Panc1 (cell line): ENCODE data around the gene SLX4IP. TPM values are rescaled to one million over a fixed set of nuclear protein-coding genes. Genes with fewer than 3 reads are reported as not detected.

Experiments used
- ATAC-seq: fragments of 200-7000 bp; cut with Tn5 transposase; 2 replicates; pipeline ENCODE4 v1.9.1; 2020; ENCODE audit warnings: mild to moderate bottlenecking, moderate library complexity
- BruUV-seq: library from RNA; stranded (reverse); fragments of 400-500 nt; replicated peaks from 2 replicates; lab custom pipeline; 2021; lab: Mats Ljungman, UMichigan
- CTCF ChIA-PET: fragments of 300-600 bp; sonication (Branson Sonifier 250); formaldehyde crosslinking; loops from one replicate; lab custom pipeline; 2022; ENCODE audit warnings: antibody characterized with exemption; lab: Charles Lee
- POLR2A ChIA-PET: fragments of 300-600 bp; sonication (Branson Sonifier 250); formaldehyde crosslinking; loops from one replicate; lab custom pipeline; 2022; ENCODE audit warnings: antibody characterized with exemption; lab: Charles Lee
- DNase-seq: peaks from one replicate; pipeline ENCODE4 v3.0.0-alpha.2; 2010; ENCODE audit warnings: low read depth, low spot score
- H3K27ac ChIP-seq: 2 replicates; pipeline ENCODE4 v1.5.1; 2011; ENCODE audit warnings: mild to moderate bottlenecking, low read length, inconsistent platforms
- H3K27me3 ChIP-seq: fragments of 200-500 bp; sonication (Bioruptor generic); 2 replicates; pipeline ENCODE4 v1.6.0; 2014; ENCODE audit warnings: low read length, inconsistent platforms; ENCODE audit not compliant: control insufficient read depth, insufficient read depth
- H3K36me3 ChIP-seq: fragments of 200-500 bp; sonication (Bioruptor generic); 2 replicates; pipeline ENCODE4 v1.5.1; 2014; ENCODE audit warnings: inconsistent platforms, mild to moderate bottlenecking, low read length, moderate library complexity; ENCODE audit not compliant: control insufficient read depth, insufficient read depth
- H3K4me1 ChIP-seq: 2 replicates; pipeline ENCODE4 v1.5.1; 2011; ENCODE audit warnings: inconsistent platforms, mild to moderate bottlenecking, low read length, moderate library complexity; ENCODE audit not compliant: control insufficient read depth, insufficient read depth
- H3K4me3 ChIP-seq, 2 experiments: 2 replicates each; pipeline ENCODE4 v1.5.1; 2011 to 2012; ENCODE audit warnings: low read depth in 2 of 2, low read length in 2 of 2, mild to moderate bottlenecking in 2 of 2, inconsistent platforms in 1 of 2, moderate library complexity in 1 of 2
- H3K9me3 ChIP-seq: fragments of 200-500 bp; sonication (Bioruptor generic); 2 replicates; pipeline ENCODE4 v1.5.1; 2014; ENCODE audit warnings: low read depth, mild to moderate bottlenecking, inconsistent platforms, low read length, moderate library complexity; ENCODE audit not compliant: control insufficient read depth, insufficient read depth
- POLR2AphosphoS5 ChIP-seq: IDR thresholded peaks from 2 replicates; pipeline ENCODE4 v1.6.1; 2012; ENCODE audit warnings: mild to moderate bottlenecking, low read depth, low read length, moderate library complexity
- SIN3A ChIP-seq: IDR thresholded peaks from 2 replicates; pipeline ENCODE4 v1.6.1; 2012; ENCODE audit warnings: low read depth, mild to moderate bottlenecking, low read length, moderate library complexity, borderline replicate concordance; ENCODE audit not compliant: insufficient read depth
- TCF7L2 ChIP-seq: IDR thresholded peaks from 2 replicates; pipeline ENCODE4 v1.6.1; 2011; ENCODE audit warnings: mild to moderate bottlenecking, low read depth, low read length, inconsistent platforms
- in situ Hi-C: cut with HindIII; loops from 2 replicates; pipeline ENCODE4 v1.10.0; 2016; ENCODE audit warnings: low sequenced_read_pairs, low pct_unique_long_range_greater_than_20kb
- intact Hi-C: fragments of 100-400 bp; cut with micrococcal nuclease; formaldehyde crosslinking; loops from one replicate; pipeline ENCODE4 v1.10.0; 2022; ENCODE audit not compliant: unreplicated experiment
- total RNA-seq: library from RNA; stranded (reverse); gene quantifications from one replicate; pipeline ENCODE4 v1.2.1, GENCODE V29; 2021; ENCODE audit not compliant: unreplicated experiment
- TF ChIP-seq, protein P1 (sequence below): fragments of 450-650 bp; IDR thresholded peaks from 2 replicates; pipeline ENCODE4 v1.5.1; 2017; ENCODE audit warnings: mild to moderate bottlenecking
- TF ChIP-seq, protein P2 (sequence below), 2 experiments: IDR thresholded peaks; 2 replicates each; pipeline ENCODE4 v1.6.1; 2011 to 2012; ENCODE audit warnings: low read depth in 2 of 2, control low read depth in 1 of 2, low read length in 1 of 2, mild to moderate bottlenecking in 1 of 2, moderate library complexity in 1 of 2; ENCODE audit not compliant: insufficient read depth in 1 of 2

The SLX4IP gene
- total RNA-seq, 1 experiment from 2014 or later = 5.4 TPM

DNA sequence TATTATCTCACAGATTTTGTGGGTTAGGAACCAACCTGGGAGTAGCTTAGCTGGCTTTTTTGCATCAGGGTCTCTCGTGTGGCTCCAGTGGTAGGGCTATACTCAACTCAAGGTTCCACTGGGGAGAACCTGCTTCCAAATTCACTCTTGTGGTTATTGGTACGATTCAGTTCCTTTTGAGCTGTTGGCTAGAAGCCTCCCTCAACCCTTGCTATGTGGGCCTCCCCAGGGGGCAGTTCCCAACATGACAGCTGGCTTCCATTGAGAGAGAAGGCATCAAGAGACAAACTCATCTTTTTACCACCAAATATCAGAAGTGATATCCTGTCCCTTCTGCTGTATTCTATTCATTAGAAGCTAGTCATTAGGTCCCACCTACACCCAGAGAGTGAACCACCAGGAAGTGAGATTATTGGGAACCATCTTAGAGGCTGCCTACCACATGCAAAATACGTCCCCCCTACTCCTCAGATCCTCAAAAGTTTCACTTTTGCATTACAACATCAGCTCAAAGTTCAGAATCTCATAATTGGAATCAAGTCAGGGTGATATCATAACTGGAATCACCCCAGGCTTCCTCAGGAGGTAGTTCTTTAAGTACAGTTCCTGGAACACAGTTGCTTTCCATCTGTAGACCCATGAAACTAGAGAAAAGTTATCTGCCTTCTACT lies 32.0 kb upstream of the SLX4IP start:
- Histone ChIP-seq H3K36me3 (0 out of 2 replicates have a peak, but pooled peaks cover 8% of the 10 kb centered on the region), H3K4me1 (no peaks in the 10 kb centered on the region), H3K9me3 (no peaks in the 10 kb centered on the region), H3K27ac (no peak overlapping the region), H3K4me3 (no peak overlapping the region), H3K27me3 (no peaks in the 10 kb centered on the region)
- DNase-seq = no peak
- in situ Hi-C loops (no loop called here), intact Hi-C loops (no loop called here)
- no peak for TF ChIP-seq POLR2AphosphoS5
- TF ChIP-seq TCF7L2 = no peak
- TF ChIP-seq, protein P1, sequence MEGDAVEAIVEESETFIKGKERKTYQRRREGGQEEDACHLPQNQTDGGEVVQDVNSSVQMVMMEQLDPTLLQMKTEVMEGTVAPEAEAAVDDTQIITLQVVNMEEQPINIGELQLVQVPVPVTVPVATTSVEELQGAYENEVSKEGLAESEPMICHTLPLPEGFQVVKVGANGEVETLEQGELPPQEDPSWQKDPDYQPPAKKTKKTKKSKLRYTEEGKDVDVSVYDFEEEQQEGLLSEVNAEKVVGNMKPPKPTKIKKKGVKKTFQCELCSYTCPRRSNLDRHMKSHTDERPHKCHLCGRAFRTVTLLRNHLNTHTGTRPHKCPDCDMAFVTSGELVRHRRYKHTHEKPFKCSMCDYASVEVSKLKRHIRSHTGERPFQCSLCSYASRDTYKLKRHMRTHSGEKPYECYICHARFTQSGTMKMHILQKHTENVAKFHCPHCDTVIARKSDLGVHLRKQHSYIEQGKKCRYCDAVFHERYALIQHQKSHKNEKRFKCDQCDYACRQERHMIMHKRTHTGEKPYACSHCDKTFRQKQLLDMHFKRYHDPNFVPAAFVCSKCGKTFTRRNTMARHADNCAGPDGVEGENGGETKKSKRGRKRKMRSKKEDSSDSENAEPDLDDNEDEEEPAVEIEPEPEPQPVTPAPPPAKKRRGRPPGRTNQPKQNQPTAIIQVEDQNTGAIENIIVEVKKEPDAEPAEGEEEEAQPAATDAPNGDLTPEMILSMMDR = no peak
- TF ChIP-seq SIN3A = no peak
- TF ChIP-seq, protein P2, sequence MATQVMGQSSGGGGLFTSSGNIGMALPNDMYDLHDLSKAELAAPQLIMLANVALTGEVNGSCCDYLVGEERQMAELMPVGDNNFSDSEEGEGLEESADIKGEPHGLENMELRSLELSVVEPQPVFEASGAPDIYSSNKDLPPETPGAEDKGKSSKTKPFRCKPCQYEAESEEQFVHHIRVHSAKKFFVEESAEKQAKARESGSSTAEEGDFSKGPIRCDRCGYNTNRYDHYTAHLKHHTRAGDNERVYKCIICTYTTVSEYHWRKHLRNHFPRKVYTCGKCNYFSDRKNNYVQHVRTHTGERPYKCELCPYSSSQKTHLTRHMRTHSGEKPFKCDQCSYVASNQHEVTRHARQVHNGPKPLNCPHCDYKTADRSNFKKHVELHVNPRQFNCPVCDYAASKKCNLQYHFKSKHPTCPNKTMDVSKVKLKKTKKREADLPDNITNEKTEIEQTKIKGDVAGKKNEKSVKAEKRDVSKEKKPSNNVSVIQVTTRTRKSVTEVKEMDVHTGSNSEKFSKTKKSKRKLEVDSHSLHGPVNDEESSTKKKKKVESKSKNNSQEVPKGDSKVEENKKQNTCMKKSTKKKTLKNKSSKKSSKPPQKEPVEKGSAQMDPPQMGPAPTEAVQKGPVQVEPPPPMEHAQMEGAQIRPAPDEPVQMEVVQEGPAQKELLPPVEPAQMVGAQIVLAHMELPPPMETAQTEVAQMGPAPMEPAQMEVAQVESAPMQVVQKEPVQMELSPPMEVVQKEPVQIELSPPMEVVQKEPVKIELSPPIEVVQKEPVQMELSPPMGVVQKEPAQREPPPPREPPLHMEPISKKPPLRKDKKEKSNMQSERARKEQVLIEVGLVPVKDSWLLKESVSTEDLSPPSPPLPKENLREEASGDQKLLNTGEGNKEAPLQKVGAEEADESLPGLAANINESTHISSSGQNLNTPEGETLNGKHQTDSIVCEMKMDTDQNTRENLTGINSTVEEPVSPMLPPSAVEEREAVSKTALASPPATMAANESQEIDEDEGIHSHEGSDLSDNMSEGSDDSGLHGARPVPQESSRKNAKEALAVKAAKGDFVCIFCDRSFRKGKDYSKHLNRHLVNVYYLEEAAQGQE (IDR thresholded peaks at IDR 0.05; ENCODE audit: insufficient read depth in 1 of 2, low read depth in 2 of 2, low read length in 1 of 2) = no peak
- POLR2A ChIA-PET = no interaction called here
- CTCF ChIA-PET = no interaction called here
- no peak for ATAC-seq
- BruUV-seq = no TSS peak

DNA sequence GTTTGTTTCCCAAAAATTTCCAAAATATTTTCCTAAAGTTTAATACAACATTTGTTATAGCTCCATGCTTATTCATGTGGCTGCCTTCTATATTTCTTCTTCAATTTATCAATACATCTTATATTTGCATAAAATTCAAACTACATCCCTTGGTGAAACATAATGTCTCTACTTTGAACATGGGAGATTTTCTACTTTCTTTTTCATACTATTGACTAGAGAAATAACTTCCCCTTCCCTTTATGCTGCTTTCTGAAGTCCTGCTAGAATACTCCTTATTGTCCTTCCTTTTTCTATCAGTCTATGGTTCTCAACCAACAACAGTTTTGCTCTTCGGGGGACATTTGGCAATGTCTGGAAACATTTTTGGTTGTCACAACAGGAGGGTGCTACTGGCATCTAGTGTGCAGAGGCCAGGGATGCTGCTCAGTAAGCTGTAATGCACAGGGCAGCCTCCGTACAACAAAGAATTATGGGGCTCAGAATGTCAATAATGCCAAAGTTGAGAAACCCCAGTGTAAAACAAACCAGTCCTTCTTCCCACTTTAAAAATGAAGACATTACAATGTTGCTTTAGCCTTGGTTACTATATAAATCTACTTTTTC lies 31.0 kb upstream of the SLX4IP start:
- no peaks in the 10 kb centered on the region for H3K9me3 ChIP-seq
- ATAC-seq (no peak), DNase-seq (no peak)
- ChIA-PET CTCF (no interaction called here), POLR2A (no interaction called here)
- no peak for TF ChIP-seq SIN3A
- no peak for TF ChIP-seq TCF7L2
- TF ChIP-seq, protein P2 (IDR thresholded peaks at IDR 0.05; ENCODE audit: insufficient read depth in 1 of 2, low read depth in 2 of 2, low read length in 1 of 2) = no peak
- TF ChIP-seq POLR2AphosphoS5 = no peak
- TF ChIP-seq, protein P1 = no peak
- intact Hi-C loops (no loop called here), in situ Hi-C loops (no loop called here)
- H3K4me3 ChIP-seq = no peak overlapping the region
- no peaks in the 10 kb centered on the region for H3K27me3 ChIP-seq
- H3K27ac ChIP-seq = no peak overlapping the region
- no TSS peak for BruUV-seq
- H3K36me3 ChIP-seq = 0 out of 2 replicates have a peak, but pooled peaks cover 8% of the 10 kb centered on the region
- H3K4me1 ChIP-seq = no peaks in the 10 kb centered on the region
